Gastrocnemius medialis (tissue), 4 donors: ENCODE measurements around the gene SLC19A3.

Experiments used
- CTCF ChIP-seq, 5 experiments: fragments of 450-650 bp in 3 of 5; fragments of 200-600 bp in 2 of 5; sonication (generic) in 2 of 5; IDR thresholded peaks in 4 of 5; conservative IDR thresholded peaks in 1 of 5; 1 replicate in 4 of 5; 2 replicates in 1 of 5; pipeline ENCODE4 v1.5.1; 2016 to 2019; ENCODE audit warnings: antibody characterized with exemption in 5 of 5, mild to moderate bottlenecking in 3 of 5, moderate library complexity in 3 of 5
- POLR2A ChIP-seq, 2 donors: fragments of 450-650 bp; IDR thresholded peaks; one replicate each; pipeline ENCODE4 v1.6.1; 2017; ENCODE audit warnings: antibody characterized with exemption in 2 of 2, mild to moderate bottlenecking in 2 of 2, moderate library complexity in 2 of 2

GRCh38 chr2:227713291-227713690 lies 4.5 kb downstream of the SLC19A3 start:
- TF ChIP-seq CTCF (IDR thresholded peaks at IDR 0.05 in 4 of 5, conservative IDR thresholded peaks at IDR 0.05 in 1 of 5) (no peak), POLR2A (IDR thresholded peaks at IDR 0.05) (no peak)
